ENCODE results near the gene SRRM2.

Gene SRRM2

DNA sequence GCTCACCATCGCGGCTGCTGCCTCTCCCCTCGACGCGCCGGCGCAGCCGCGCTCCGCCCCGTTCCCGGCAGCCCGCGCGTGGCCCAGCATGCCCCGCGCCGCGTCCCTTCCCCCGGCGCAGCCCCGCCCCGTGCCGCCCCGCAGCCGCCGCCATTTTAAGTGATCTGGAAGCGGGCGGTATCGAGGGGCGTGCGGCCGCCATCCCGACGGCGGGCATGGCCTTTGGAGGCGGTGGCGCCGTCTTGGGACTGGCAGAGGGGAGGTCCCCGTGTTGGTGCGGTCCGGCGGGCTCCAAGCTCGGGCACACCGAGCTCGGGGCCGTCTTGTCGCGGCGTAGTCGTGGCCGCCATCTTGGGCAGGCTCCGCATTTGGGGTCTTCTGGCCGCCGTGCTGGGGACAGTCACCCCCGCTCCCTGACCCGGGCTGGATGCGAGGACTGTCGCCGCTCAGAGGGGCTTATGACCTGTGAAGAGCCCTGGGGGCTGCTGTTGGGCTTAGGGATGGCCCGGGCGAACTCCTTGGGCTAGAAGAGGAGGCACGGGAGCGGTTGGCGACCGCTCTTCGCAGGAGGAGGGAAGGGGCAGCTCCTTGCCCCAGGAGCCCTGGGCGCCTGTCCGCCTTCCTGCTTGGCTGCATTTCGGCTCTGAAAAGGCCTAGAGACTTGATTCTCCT is 24.9 kb downstream of the SRRM2 start, which contains the start of gene ELOB:
TSS of gene ELOB (minus strand) at position 50 of the 672 bp plus-strand sequence. CDS start at position 9, 41 bp downstream.
- DNase-seq (ENCODE audit: low read depth in 2 of 2): peak; percentile 56 to 58

DNA sequence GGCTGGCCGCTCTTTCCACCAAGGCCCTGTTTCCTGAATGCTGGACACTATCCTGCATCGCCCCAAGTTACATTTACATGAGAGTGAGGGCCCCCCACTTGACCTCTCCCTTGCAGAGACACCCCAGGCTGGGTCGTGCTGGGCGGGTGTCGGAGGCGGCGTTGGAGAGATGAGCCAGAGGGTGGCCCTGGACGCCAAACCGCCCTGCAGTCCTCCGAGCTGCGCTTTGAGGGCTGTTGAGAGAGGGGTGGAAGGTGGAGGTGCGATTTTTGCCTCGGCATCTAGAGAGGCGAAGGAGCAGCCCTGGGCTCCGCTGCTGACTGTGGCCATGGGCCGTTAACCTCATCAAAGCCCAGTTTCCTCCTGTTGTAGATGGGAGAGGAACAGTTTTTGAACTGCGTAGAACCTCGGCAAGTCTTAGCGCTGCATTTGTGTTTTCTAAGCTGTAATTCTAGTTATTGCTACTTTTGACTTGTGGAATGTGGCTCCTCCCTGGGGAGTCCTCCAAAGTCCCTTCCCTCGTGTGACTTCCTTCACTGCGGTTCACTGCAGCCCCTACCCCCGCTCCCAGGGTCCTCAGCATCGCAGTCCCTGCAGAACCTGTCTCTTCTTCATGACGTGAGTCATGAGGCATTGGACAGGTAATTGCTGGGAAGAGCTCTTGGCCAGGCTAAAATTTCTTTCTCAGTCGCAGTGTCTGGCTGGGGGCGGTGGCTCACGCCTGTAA is 25.6 kb downstream of the SRRM2 start:
- no peak for DNase-seq (ENCODE audit: low read depth in 2 of 2)

DNA sequence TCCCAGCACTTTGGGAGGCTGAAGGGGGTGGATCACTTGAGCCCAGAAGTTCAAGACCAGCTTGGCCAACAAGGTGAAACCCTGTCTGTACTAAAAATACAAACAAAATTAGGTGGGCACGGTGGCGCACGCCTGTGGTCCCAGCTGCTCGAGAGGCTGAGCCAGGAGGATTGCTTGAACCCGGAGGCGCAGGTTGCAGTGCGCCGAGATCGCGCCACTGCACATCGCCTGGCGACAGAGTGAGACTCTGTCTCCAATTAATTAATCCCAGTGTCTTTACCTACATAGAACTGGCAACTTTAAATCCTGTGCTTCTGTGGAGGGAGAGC is 26.2 kb downstream of the SRRM2 start:
- DNase-seq (ENCODE audit: low read depth in 2 of 2): no peak

DNA sequence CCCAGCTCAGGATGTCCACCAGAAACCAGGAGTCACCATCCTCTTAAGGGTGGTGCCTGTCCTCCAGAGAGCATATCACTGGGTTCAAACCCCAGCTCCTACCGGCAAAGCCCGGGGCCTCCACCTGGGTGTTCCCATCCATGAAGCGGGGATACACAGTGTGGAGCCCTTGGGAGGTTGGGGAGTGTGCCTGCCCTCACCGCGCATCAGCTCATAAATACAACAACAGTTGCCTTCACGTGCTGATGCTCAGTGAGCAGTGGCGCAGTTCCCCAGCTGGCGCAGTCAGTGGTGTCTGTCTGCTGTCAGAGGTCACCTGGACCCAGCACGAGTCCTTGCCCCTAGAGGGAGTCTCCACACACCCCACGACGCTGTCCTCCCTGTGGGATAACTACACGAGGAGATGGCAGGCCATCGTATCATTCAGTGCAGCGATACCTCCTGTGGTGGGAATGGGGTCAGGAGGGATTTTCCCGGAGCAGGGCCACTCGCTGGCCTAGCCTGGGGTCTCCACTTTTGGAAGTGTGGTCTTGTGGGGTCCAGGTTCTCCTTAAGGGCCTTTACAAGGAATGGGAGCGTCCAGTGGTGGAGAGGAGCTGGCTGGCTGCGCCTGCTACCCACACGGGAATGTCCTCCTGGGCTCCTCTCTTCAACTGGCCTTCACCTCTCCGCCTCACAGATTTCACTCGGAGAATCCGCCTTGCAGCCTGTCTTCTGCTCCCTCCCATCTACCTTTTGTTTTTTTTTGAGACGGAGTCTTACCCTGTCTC is 26.9 kb downstream of the SRRM2 start:
- DNase-seq (ENCODE audit: low read depth in 2 of 2): no peak

DNA sequence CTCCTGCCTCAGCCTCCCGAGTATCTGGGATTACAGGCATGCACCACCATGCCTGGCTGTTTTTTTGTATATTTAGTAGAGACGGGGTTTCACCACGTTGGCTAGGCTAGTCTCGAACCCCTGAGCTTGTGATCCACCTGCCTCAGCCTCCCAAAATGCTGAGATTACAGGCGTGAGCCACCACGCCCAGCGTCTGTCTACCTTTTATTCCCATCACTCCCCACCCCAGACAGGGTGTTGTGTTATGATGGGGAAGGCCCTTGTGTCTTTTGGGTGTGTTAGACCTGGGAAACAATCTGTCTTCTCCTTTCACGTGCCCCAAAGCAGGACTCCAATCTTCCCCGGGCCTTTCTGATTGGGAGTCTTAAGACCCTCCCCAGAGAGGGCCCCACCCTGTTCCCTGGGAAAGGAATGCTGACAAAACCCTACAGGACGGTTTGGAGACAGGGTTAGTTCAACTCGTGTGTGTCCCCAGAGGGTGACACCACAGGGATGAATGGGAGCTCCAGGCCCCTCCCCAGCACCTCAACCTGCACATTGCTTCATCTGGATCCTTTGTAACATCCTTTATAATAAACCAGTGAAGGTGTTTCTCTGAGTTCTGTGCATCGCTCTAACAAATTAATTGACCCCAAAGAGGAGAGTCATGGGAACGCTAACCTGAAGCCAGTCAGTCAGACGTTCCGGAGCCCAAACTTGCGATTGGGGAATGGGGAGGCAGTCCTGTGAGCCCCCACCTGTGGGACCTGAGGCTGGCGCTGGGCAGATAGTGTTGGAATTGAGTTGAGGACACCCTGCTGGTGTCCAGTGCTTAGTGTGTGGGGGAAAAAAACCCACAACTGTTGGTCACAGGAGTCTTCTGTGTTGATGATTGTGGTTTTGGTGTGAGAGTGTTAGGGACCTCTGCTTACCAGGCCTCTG is 27.8 kb downstream of the SRRM2 start:
- DNase-seq (ENCODE audit: low read depth in 2 of 2): no peak

DNA sequence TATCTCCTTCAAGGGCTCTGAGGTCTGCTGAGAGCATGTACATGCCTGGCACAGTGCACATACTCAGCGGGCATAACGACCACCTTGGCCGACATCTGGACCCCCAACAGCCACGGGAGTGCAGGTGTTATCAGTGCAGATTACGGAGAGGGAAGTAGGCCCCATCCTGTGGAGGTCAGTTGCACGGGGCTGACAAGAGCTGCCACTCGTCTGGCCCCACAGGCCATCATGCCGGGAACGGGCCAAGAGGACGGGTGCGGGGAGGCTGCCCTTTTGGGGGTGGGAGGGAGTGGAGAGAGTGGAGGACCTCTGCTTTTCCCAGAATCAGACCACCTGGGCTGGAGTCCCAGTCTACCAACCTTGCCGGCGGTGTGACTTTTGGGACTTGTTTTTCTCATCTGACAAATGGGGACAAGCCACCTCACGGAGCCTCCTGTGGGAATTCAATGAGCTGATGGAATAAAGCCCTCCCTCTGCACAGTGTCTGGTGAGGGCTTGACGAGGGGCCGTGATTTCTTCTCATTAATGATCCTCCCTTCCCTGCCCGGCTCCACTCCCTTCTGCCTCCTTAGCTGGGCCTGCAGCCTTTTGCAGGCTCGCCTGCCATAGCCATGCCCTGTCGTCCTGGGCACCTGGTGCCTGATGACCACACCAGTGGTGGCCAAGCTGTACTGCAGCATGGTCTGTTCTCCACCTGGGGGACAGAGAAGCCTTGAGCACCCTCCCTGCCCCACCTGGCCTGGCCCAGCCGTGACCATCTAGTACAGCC is 30.3 kb downstream of the SRRM2 start:
- DNase-seq (ENCODE audit: low read depth in 2 of 2): no peak

DNA sequence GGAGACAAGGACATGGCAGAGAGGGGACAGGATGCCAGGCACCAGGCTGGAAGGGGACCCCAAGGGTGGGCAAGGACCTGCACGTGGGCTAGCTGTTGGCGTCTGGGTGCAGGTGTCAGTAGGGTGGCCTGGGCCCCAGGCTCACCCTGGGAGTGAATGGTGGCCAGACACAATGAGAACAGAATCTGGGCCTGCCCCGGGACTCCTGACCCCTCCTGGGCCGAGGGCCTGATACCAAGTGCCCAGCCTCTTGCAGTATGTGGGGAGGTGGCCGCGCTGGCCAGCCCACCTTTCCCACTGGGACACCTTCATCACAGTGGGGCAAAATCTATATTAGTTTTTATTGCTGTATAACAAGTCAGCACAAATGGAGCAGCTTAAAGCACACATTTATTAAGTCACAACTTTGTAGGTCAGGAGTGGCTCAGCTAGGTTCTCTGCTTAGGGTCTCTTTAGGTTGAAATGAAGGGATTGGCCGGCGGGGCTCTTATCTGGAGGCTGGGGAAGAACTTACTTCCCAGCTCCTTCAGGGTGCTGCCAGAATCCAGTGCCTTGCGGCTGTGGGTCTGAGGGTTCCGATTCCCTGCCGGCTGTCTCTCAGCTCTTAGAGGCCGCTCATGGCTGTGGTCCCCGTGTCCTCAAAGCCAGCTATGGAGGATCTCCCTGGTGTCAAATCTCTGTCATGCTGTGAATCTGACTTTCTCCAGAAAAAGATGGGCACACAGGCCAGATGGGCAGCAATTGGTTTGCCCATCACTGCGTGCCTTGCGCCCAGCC is 31.3 kb downstream of the SRRM2 start:
- no peak for DNase-seq (ENCODE audit: low read depth in 2 of 2)

DNA sequence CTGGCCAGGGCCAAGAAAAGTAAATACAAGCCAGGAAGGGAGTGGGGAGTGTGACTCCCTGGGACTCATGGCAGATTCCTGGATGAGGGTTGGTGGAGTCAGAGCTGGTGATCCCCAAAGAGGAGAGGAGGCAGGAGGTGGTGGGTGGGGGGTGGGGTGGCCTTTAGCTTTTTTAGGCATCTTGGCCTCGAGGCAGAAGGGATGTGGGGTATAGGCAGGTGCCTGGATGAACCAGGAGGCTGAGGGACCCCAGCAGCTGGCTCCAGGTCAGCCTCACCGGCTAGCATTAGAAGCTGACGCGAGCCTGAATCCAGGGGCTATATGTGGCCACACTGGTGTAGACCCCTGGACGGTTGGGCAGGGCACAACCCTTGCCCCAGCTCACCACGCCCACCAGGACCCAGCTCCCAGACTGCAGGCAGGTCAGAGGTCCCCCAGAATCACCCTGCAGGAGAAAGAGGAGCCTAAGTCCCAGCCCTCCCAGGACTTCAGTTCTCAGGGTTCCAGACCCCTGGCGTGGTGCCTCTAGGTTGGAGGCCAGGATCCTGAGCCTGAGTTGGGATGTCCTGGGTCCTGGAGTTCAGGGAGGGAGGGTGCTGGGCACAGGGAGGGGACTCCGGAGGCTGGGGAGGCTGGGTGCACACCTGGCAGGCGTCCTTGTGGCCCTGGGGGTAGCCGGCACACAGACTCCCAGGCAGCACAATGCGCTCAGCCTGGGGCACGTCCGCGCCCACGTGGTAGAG is 32.1 kb downstream of the SRRM2 start:
- DNase-seq (ENCODE audit: low read depth in 2 of 2): no peak

DNA sequence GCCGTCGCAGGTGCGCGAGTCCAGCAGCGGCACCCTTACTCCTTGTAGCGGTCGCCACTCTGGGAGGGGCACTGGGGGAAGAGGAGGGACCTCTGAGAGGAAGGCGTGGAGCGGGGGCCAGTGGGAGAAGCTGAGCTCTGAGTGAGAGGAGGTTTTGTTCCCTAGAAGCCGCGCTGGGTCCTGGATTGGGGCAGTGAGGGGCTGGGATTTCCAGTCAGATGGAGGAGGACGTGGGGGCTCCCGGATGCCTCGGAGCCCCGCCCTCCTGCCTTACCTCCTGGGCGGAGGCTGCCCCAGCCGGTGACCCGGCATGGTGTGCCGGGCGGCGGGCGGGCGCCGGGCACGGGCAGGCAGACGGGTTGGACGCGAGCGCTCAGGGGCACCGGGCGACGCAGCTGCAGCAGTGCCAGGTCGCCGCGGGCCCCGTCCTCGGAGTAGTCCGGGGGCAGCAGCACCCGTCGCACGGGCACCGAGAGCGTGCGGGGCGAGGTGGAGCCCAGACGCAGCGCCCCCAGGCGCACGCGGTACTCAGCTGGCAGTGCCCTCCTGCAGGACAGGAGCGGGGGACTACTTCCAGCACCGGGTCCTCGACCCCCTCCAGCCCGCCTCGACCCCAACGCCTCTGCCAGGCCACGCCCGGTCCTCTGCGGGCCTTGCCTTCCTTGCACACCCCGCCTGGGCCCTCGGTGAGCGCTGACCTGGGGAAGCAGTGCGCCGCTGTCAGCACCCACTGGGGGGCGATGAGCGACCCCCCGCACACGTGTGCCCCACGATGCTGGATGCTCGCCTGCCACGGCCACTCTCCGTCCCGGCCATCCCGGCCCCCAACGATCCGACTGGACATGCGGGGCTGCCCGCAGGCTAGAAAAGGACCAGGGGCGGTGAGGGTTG is 32.9 kb downstream of the SRRM2 start:
- no peak for DNase-seq (ENCODE audit: low read depth in 2 of 2)

DNA sequence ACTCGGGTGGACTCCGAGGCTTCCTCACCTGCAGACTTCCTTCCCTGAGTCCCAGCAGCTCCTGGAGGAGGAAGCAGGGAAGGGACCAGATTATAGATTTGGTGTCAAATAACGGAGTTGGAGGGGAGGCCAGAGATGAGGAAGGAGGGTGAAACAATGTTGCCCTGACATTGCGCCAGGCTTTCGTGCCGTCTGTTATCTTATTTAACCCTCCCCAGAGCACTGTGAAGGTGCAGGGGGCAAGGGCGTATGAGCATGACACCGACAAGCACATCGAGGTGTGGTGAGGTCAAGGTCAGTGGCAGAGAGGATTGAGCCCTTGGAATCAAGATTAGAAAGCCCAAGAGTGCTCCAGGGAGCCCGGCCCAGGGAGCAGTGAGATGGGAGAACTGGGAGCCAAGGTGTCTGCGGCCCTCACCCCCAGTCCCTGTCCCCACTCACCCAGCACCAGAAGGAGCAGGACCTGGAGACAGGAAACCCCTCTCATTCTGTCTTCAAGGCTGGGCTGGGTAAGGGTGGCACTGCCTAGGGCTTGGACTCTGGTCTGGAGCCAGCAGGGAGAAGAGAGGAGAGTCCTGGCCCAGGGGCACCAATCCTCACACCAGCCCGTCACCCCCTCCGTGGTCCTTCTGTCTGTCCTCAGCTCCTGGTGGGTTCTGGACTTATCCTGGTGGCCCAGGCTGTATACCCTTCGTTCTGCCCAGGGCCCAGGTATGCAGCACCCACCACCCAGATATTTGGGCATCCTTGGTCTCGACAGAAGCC is 33.8 kb downstream of the SRRM2 start:
- DNase-seq (ENCODE audit: low read depth in 2 of 2): no peak

DNA sequence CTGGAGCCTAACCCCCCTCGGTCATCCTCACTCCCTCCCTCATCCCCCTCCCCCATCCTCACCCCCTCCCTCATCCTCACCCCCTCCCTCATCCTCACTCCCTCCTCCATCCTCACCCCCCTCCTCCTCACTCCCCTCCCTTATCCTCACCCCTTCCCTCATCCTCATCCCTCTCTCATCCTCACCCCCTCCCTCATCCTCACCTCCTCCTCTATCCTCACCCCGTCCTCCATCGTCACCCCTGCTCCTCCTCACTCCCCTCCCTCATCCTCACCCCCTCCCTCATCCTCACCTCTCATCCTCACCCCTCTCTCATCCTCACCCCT is 34.4 kb downstream of the SRRM2 start:
- DNase-seq (ENCODE audit: low read depth in 2 of 2): no peak

DNA sequence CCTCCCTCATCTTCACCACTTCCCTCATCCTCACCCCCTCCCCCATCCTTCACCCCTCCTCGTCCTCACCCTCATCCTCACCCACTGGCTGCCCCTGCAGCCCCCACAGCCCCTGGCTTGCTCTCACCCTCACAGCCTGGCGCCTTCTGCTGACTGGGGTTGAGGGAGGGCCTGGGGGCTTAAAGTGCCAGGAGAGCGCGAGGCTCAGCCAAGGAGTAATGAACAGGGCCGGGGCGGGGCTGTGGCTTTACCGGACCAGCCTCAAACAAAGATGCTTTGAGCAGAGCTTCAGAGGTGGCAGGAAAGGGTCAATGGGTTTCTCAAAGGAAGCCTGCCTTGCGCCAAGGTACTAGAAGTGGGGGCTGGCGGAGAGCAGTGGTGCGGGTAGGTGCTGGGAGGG is 35.0 kb downstream of the SRRM2 start, which contains the start of gene PRSS33:
TSS of gene PRSS33 (minus strand) at position 155 of the 400 bp plus-strand sequence. CDS start 1,013 bp downstream, outside the sequence.
- DNase-seq (ENCODE audit: low read depth in 2 of 2): no peak

DNA sequence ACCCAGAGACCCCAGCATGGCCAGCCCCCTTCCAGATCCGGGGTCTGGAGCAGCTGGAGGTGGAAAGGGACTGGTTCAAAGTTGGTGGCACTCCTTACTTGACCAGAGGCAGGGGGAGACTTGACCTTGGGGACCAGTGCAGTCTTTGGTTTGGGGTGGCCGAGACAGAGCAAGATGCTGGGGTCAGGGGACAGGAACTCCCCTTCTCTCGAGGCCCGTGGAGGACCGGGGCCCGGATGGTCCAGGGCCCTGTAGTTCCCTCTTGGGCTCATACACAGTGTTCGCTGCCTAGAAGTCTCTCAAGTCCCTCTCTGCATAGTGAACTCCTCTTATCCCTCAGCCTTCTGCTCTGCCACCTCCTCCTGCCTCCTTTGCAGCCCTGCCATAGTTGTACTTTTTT is 35.5 kb downstream of the SRRM2 start:
- DNase-seq (ENCODE audit: low read depth in 2 of 2): no peak

DNA sequence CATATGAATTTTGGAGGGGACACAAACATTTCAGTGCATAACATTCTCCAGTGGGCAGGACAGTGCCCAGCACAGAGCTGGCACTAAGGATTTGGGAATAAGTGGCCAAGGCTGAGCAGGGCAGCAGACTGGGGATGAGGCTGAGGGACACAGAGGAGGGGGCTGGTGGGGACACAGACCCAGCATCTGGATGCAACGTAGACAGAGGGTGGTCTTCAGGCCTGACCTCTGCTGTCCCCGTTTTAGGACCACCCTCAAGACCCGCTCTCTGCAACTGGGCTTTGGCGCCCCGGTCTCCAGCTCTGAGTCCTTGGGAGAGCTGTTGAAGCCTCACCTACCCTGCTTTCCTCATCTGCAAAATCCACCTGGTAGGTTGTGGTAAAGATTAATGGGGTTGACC is 38.2 kb downstream of the SRRM2 start:
- no peak for DNase-seq (ENCODE audit: low read depth in 2 of 2)

DNA sequence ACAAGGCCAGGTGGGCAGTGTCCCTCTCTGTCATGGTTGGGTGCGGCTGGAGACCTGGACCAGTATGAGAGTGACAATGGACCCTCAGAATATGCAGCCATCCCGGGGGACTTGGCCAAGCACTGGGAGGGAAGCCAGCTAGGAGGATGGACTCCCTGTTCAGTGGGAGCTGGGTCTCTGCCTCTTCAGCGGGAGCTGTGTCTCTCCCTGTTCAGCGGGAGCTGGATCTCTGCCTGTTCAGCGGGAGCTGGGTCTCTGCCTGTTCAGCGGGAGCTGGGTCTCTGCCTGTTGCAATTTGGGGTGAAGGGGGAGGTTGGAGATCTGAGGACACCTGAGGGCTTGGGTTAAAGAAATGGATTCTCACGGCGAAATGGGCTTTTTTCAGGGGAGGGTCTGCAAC is 38.7 kb downstream of the SRRM2 start:
- DNase-seq (ENCODE audit: low read depth in 2 of 2): no peak

DNA sequence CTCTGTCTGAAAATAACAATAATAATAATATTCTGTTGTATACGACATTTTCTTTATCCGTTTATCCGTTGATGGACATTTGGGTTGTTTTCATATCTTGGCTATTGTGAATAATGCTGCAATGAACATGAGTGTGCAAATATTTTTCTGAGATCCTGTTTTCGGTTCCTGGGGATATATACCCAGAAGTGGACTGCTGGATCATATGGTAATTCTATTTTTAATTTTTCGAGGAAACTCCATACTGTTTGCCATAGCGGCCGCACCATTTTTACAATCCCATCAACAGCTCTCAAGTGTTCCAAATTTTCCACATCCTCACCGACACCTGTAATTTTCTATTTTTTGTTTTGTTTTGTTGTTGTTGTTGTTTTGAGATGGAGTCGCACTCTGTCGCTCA is 40.5 kb downstream of the SRRM2 start:
- DNase-seq (ENCODE audit: low read depth in 2 of 2): no peak

DNA sequence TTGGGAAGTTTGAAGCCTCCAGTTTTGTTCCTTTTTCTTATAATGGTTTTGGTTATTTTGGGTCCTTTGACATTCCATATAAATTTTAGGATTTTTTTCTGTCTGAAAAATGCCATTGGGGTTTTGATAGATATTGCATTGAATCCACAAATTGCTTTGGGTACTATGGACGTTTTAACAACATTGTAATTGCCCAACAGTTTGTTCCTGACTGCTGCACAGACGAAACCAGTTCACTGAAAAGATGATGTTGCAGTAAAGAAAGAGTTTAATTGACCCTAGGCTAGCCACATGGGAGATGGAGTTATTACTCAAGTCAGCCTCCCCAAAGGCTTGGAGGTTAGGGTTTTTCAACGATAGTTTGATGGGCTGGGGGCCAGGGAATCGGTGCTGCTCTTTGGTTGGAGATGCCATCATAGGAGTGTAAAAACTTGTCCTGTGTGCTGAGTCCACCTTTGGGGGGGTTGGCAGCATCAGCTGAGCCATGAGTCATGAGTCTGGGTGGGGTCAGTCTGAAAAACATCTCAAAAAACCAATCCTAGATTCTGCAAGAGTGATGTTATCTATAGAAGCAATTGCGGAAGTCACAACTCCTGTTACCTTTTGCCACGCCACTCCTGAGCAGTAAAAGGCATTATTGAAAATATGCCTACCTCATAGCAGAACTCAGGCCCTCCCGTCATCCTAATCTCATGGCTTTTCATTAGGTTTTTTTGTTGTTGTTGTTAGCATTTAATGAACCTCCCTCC is 43.1 kb downstream of the SRRM2 start:
- no peak for DNase-seq (ENCODE audit: low read depth in 2 of 2)
